Activated CD4-positive, alpha-beta T cell treated with anti-CD3 and anti-CD28 coated beads, Interleukin-2, Interleukin-6, amounts not matched to agents 100 ng/mL and 50 ng/mL, durations not matched to agents 16 hours and 8 hours (primary cell): Measurements from ENCODE around the gene FZD1.
"Not testable (repeated sequence)": the region's sequence is repeated elsewhere in the genome, so short reads cannot be mapped to it uniquely, and the experiment has no call there.

Experiments
- DNase-seq: peaks from one replicate; pipeline ENCODE4 v3.0.0-alpha.2; 2020

FZD1 gene

GRCh38 chr7:91302794-91303193, 38.6 kb downstream of the FZD1 start:
- no peak for DNase-seq

GRCh38 chr7:91306266-91306665, 42.0 kb downstream of the FZD1 start:
- DNase-seq, result no peak

GRCh38 chr7:91307467-91307866, 43.2 kb downstream of the FZD1 start:
- DNase-seq, result no peak

- not testable (repeated sequence) for DNase-seq
Measured at GRCh38 chr7:91308191-91308590, 44.0 kb downstream of the FZD1 start.

GRCh38 chr7:91310830-91311460, 46.7 kb downstream of the FZD1 start:
- no peak for DNase-seq

GRCh38 chr7:91311839-91312238, 47.6 kb downstream of the FZD1 start:
- DNase-seq, result no peak

- no peak for DNase-seq
Measured at GRCh38 chr7:91313113-91313512, 48.9 kb downstream of the FZD1 start.

- DNase-seq, result no peak
Measured at GRCh38 chr7:91314591-91315323, 50.5 kb downstream of the FZD1 start.

- no peak for DNase-seq
Measured at GRCh38 chr7:91316426-91316825, 52.2 kb downstream of the FZD1 start.

- DNase-seq, result no peak
Measured at GRCh38 chr7:91319351-91319750, 55.1 kb downstream of the FZD1 start.

- no peak for DNase-seq
Measured at GRCh38 chr7:91320366-91321078, 56.3 kb downstream of the FZD1 start.
